NOMO-1 treated with dmso at 0.1 percent for 144 hours (cell line): ENCODE measurements around the gene OR10K2.

Experiments used
- DNase-seq: peaks from one replicate; lab custom pipeline; 2025; ENCODE audit not compliant: unreplicated experiment; lab: John Stamatoyannopoulos, UW

OR10K2 gene

DNA sequence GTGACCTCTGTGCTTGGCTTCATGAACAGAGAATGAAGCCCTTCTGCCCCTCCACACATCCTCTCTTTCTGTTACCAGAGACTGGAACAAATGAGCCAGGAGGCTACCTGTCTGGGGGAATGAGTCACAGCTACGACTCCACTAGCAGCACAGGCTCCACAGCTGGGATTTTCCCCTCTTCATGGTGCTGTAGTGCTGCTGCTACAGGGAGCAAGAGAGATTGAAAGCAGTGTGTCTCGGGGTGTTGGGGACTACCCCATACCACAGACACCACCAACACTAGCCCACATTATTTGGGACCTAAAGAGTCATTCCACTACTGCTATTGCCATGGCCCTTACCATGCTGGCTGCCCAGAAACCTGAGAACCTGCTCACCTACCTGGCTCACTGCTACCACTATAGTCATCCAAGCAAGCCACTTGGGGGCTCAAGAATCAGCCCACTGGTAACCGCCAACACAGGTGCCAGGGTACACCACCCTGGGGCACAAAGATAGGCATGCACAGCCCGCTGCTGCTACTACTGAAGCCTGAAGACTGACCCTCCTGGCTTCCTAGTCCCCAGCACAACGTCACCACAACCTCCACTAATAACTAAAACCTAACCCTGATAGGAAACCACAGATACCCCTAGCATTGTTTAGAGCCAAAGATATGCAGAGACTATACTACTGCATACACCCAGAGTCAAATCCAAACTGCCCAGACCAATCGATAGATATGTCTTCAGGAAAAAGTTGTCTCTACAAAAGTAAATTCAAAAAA is 54.7 kb downstream of the OR10K2 start:
- no peak for DNase-seq
